Neural cell (in vitro differentiated cells): ENCODE results near the gene CDK4. TPM values are rescaled to one million over a fixed set of nuclear protein-coding genes. Genes with fewer than 3 reads are reported as not detected.

Experiments used
- H2AFZ ChIP-seq: fragments of 200-600, 300-800 bp; sonication (generic), shearing (Covaris generic); 2 replicates; pipeline ENCODE4 v1.6.0; 2014; ENCODE audit warnings: low read depth, mild to moderate bottlenecking, antibody characterized with exemption, low read length, moderate library complexity
- H3F3A ChIP-seq: fragments of 200-600 bp; shearing (Covaris generic); 2 replicates; pipeline ENCODE4 v1.6.1; 2016; ENCODE audit warnings: mild to moderate bottlenecking, moderate library complexity, mixed read lengths, antibody characterized with exemption, low read length; ENCODE audit not compliant: insufficient read depth, poor library complexity, severe bottlenecking
- H3K27ac ChIP-seq: fragments of 200-600, 300-800 bp; sonication (generic), shearing (Covaris generic); 2 replicates; pipeline ENCODE4 v1.5.1; 2014; ENCODE audit warnings: mild to moderate bottlenecking, low read length, moderate library complexity
- H3K27me3 ChIP-seq: fragments of 300-800, 200-600 bp; sonication (generic), shearing (Covaris generic); 2 replicates; pipeline ENCODE4 v1.6.0; 2014; ENCODE audit warnings: mild to moderate bottlenecking, low read depth, low read length, moderate library complexity; ENCODE audit not compliant: insufficient read depth
- H3K36me3 ChIP-seq: fragments of 300-800, 200-600 bp; sonication (generic), shearing (Covaris generic); 2 replicates; pipeline ENCODE4 v1.5.1; 2014; ENCODE audit warnings: mild to moderate bottlenecking, antibody characterized with exemption, low read length, moderate library complexity; ENCODE audit not compliant: insufficient read depth
- H3K4me2 ChIP-seq: fragments of 300-800, 200-600 bp; sonication (generic), shearing (Covaris generic); 2 replicates; pipeline ENCODE4 v1.6.0; 2014; ENCODE audit warnings: mild to moderate bottlenecking, low read length
- H3K4me3 ChIP-seq: fragments of 300-800, 200-600 bp; sonication (generic), shearing (Covaris generic); 2 replicates; pipeline ENCODE4 v1.5.1; 2014; ENCODE audit warnings: mild to moderate bottlenecking, low read length, moderate library complexity
- H3K79me2 ChIP-seq: fragments of 200-600 bp; shearing (Covaris generic); replicated peaks from 2 replicates; pipeline ENCODE4 v1.6.0; 2014; ENCODE audit warnings: mild to moderate bottlenecking, low read length, moderate library complexity; ENCODE audit not compliant: insufficient read depth
- H3K9ac ChIP-seq: fragments of 300-800, 200-600 bp; sonication (generic), shearing (Covaris generic); 2 replicates; pipeline ENCODE4 v1.6.1; 2016; ENCODE audit warnings: mild to moderate bottlenecking, low read length, mixed read lengths
- H3K9me2 ChIP-seq: fragments of 200-600 bp; shearing (Covaris generic); 2 replicates; pipeline ENCODE4 v1.6.1; 2016; ENCODE audit warnings: mild to moderate bottlenecking, low read length, mixed read lengths; ENCODE audit not compliant: insufficient read depth
- H3K9me3 ChIP-seq: fragments of 200-600, 300-800 bp; sonication (generic), shearing (Covaris generic); 2 replicates; pipeline ENCODE4 v1.6.1; 2016; ENCODE audit warnings: mild to moderate bottlenecking, mixed run types, low read length, moderate library complexity, mixed read lengths
- H4K20me1 ChIP-seq: fragments of 200-600 bp; shearing (Covaris generic); 2 replicates; pipeline ENCODE4 v1.6.1; 2016; ENCODE audit warnings: mild to moderate bottlenecking, mixed run types; ENCODE audit not compliant: insufficient read depth
- EP300 ChIP-seq: fragments of 450-650 bp; conservative IDR thresholded peaks from 2 replicates; pipeline ENCODE4 v1.6.1; 2014; ENCODE audit warnings: antibody characterized with exemption, mild to moderate bottlenecking, moderate library complexity; ENCODE audit not compliant: poor library complexity, severe bottlenecking
- MXI1 ChIP-seq: fragments of 450-650 bp; conservative IDR thresholded peaks from 2 replicates; pipeline ENCODE4 v1.6.1; 2014; ENCODE audit warnings: antibody characterized with exemption, mild to moderate bottlenecking; ENCODE audit not compliant: poor library complexity, severe bottlenecking
- RAD21 ChIP-seq: fragments of 450-650 bp; conservative IDR thresholded peaks from 2 replicates; pipeline ENCODE4 v1.6.1; 2014; ENCODE audit warnings: antibody characterized with exemption, mild to moderate bottlenecking, moderate library complexity
- polyA plus RNA-seq: library from polyadenylated mRNA; depleted of rRNA; stranded (reverse); fragments of >200 nt; gene quantifications from 2 replicates; pipeline ENCODE4 v1.2.3, GENCODE V29; 2014
- TF ChIP-seq, protein P1 (sequence below): IDR thresholded peaks from 2 replicates; pipeline ENCODE4 v1.6.1; 2012; ENCODE audit warnings: borderline replicate concordance
- TF ChIP-seq, protein P2 (sequence below): fragments of 450-650 bp; IDR thresholded peaks from 2 replicates; pipeline ENCODE4 v1.5.1; 2014; ENCODE audit warnings: antibody characterized with exemption, mild to moderate bottlenecking, moderate library complexity; ENCODE audit not compliant: poor library complexity, severe bottlenecking

CDK4 gene
- polyA plus RNA-seq, 1 donor from 2014 or later = 104 TPM

DNA sequence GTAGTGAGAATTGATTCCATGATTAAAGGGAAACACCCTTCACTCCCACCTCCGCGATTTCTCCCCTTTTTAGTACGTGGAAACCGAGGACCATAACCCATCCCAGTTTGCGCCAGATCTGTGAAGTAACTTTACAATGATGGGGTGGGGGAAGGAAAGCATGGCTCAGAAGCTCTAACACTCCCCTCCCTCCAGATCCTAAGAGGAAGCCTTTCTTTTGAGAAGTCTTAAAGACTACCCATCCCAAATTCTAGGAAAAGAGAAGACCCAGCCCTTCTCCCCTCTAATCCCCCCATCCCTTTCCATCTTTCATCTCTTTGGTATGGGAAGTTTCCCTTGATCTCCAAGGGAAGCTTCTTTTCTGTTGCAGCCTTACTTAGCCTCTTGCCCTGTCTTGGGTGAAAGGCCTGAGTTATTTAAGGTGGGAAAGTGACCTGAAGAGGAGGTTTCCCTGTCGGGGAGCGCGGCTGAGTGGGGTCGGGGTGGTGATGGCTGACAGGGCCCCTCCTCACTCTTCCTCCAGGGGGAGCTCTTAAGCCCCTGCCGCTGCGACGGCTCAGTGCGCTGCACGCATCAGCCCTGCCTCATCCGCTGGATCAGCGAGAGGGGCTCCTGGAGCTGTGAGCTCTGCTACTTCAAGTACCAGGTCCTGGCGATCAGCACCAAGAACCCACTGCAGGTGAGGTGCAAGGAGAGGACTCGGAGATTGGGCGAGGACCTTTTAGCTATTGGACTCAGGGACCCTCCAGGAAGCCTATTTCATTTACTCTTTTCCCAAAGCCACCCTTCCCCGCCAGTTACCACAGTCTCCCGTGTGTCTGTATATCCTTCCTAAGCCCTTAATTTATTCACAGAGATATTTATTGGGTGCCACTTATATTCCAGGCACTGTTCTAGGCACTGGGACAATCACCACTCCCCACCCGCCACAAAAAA lies 4.6 kb upstream of the CDK4 start:
- no peaks in the 10 kb centered on the region for H4K20me1 ChIP-seq
- H3K9ac ChIP-seq = peak overlapping the region; percentile 80
- no peaks in the 10 kb centered on the region for H3K36me3 ChIP-seq
- no peaks in the 10 kb centered on the region for H3K9me3 ChIP-seq
- H3K79me2 ChIP-seq = peaks cover 5% of the 10 kb centered on the region
- H2AFZ ChIP-seq = no peak overlapping the region
- H3K4me3 ChIP-seq = peak overlapping the region; percentile 89
- no peaks in the 10 kb centered on the region for H3K27me3 ChIP-seq
- no peak for TF ChIP-seq RAD21
- TF ChIP-seq, protein P1, sequence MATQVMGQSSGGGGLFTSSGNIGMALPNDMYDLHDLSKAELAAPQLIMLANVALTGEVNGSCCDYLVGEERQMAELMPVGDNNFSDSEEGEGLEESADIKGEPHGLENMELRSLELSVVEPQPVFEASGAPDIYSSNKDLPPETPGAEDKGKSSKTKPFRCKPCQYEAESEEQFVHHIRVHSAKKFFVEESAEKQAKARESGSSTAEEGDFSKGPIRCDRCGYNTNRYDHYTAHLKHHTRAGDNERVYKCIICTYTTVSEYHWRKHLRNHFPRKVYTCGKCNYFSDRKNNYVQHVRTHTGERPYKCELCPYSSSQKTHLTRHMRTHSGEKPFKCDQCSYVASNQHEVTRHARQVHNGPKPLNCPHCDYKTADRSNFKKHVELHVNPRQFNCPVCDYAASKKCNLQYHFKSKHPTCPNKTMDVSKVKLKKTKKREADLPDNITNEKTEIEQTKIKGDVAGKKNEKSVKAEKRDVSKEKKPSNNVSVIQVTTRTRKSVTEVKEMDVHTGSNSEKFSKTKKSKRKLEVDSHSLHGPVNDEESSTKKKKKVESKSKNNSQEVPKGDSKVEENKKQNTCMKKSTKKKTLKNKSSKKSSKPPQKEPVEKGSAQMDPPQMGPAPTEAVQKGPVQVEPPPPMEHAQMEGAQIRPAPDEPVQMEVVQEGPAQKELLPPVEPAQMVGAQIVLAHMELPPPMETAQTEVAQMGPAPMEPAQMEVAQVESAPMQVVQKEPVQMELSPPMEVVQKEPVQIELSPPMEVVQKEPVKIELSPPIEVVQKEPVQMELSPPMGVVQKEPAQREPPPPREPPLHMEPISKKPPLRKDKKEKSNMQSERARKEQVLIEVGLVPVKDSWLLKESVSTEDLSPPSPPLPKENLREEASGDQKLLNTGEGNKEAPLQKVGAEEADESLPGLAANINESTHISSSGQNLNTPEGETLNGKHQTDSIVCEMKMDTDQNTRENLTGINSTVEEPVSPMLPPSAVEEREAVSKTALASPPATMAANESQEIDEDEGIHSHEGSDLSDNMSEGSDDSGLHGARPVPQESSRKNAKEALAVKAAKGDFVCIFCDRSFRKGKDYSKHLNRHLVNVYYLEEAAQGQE = no peak
- TF ChIP-seq, protein P2, sequence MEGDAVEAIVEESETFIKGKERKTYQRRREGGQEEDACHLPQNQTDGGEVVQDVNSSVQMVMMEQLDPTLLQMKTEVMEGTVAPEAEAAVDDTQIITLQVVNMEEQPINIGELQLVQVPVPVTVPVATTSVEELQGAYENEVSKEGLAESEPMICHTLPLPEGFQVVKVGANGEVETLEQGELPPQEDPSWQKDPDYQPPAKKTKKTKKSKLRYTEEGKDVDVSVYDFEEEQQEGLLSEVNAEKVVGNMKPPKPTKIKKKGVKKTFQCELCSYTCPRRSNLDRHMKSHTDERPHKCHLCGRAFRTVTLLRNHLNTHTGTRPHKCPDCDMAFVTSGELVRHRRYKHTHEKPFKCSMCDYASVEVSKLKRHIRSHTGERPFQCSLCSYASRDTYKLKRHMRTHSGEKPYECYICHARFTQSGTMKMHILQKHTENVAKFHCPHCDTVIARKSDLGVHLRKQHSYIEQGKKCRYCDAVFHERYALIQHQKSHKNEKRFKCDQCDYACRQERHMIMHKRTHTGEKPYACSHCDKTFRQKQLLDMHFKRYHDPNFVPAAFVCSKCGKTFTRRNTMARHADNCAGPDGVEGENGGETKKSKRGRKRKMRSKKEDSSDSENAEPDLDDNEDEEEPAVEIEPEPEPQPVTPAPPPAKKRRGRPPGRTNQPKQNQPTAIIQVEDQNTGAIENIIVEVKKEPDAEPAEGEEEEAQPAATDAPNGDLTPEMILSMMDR = peak; percentile 58
- peak overlapping the region; percentile 30 for H3K4me2 ChIP-seq
- H3K9me2 ChIP-seq = no peaks in the 10 kb centered on the region
- no peak overlapping the region for H3K27ac ChIP-seq
- H3F3A ChIP-seq = no peaks in the 10 kb centered on the region

DNA sequence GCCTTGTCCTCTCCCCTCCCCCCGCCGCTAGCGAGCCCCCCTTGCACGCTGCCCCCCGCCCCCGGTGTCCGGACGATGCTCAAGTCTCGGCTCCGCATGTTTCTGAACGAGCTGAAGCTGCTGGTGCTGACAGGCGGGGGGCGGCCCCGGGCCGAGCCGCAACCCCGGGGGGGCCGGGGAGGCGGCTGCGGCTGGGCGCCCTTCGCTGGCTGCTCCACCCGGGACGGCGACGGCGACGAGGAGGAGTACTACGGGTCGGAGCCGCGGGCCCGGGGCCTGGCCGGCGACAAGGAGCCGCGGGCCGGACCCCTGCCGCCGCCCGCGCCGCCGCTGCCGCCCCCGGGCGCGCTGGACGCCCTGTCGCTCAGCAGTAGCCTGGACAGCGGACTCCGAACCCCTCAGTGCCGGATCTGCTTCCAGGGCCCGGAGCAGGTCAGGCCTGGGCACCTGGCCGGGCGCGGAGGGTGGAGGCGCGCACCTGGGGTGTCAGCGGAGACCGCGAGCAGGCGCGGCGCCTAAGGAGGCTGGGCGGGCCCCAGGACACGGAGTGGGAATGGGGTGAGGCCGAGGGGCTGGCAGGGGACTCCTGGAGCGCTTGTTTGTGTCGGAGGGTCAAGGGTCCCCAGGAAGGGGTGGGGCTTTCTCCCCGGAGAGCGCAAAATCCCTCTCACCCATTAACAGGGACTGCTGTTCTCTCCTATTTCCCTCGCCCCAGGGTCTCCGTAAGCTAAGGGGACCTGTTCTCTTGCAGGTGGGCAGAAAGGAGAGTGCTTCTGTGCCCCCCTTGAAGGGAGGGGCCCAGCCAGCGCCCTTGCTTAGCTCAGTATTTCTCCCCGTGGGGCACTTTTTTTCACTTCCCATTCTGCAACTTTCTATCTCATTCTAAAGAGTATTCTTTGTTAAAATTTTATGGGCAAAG lies 3.6 kb upstream of the CDK4 start:
- Histone ChIP-seq H3K36me3 (no peaks in the 10 kb centered on the region), H3K79me2 (peaks cover 14% of the 10 kb centered on the region), H2AFZ (no peak overlapping the region), H4K20me1 (no peaks in the 10 kb centered on the region), H3K27ac (peak overlapping the region; percentile 39), H3K4me3 (peak overlapping the region; percentile 89), H3K27me3 (no peaks in the 10 kb centered on the region), H3K9me3 (no peaks in the 10 kb centered on the region), H3F3A (no peaks in the 10 kb centered on the region), H3K9me2 (no peaks in the 10 kb centered on the region), H3K4me2 (peak overlapping the region; percentile 30), H3K9ac (peak overlapping the region; percentile 80)
- TF ChIP-seq, protein P2 = no peak
- TF ChIP-seq EP300 (no peak), MXI1 (no peak)
- TF ChIP-seq, protein P1 = no peak
